HG02885 (cell line): Measurements from ENCODE around the gene SND1.
"Not testable (repeated sequence)": the region's sequence is repeated elsewhere in the genome, so short reads cannot be mapped to it uniquely, and the experiment has no call there.

Experiments used
- ATAC-seq: cut with Tn5 transposase; IDR thresholded peaks from one replicate; pipeline ENCODE4 v1.9.1; 2021; ENCODE audit warnings: mild to moderate bottlenecking; ENCODE audit not compliant: unreplicated experiment, poor library complexity

SND1 gene

GRCh38 chr7:127941476-127942210 lies 289.6 kb downstream of the SND1 start:
- no peak for ATAC-seq

GRCh38 chr7:127943541-127944521 lies 291.8 kb downstream of the SND1 start:
- ATAC-seq: no peak

GRCh38 chr7:127946111-127946510 lies 294.1 kb downstream of the SND1 start:
- ATAC-seq: no peak

GRCh38 chr7:127946847-127947246 lies 294.9 kb downstream of the SND1 start:
- no peak for ATAC-seq

- ATAC-seq: no peak
These were observed 296.3 kb downstream of the SND1 start for GRCh38 chr7:127948312-127948711.

GRCh38 chr7:127948930-127949329 lies 296.9 kb downstream of the SND1 start:
- no peak for ATAC-seq

- no peak for ATAC-seq
These were observed 297.8 kb downstream of the SND1 start for GRCh38 chr7:127949769-127950222.

GRCh38 chr7:127950233-127950935 lies 298.4 kb downstream of the SND1 start:
- ATAC-seq: no peak

GRCh38 chr7:127953423-127954356 lies 301.7 kb downstream of the SND1 start:
- no peak for ATAC-seq

- no peak for ATAC-seq
These were observed 302.4 kb downstream of the SND1 start for GRCh38 chr7:127954357-127954748.

- no peak for ATAC-seq
These were observed 303.1 kb downstream of the SND1 start for GRCh38 chr7:127955051-127955531.

- no peak for ATAC-seq
These were observed 305.9 kb downstream of the SND1 start for GRCh38 chr7:127957886-127958285.

- no peak for ATAC-seq
These were observed 307.8 kb downstream of the SND1 start for GRCh38 chr7:127959770-127960169.

- ATAC-seq: no peak
These were observed 309.9 kb downstream of the SND1 start for GRCh38 chr7:127961786-127962453.

- ATAC-seq: no peak
These were observed 310.8 kb downstream of the SND1 start for GRCh38 chr7:127962589-127963361.

- not testable (repeated sequence) for ATAC-seq
These were observed 311.9 kb downstream of the SND1 start for GRCh38 chr7:127963850-127964249.

- no peak for ATAC-seq
These were observed 315.3 kb downstream of the SND1 start for GRCh38 chr7:127967281-127967680.

- no peak for ATAC-seq
These were observed 316.6 kb downstream of the SND1 start for GRCh38 chr7:127968547-127968946.
